Effector CD4-positive, alpha-beta T cell (primary cell): Measurements from ENCODE around the gene FANCI.
A peak's percentile ranks its signal among the peaks of the same experiment; 100 is the strongest.

Source experiments
- DNase-seq: peaks from one replicate; pipeline ENCODE4 v3.0.0-alpha.2; 2020

The FANCI gene

GRCh38 chr15:89308236-89308635 lies 64.5 kb downstream of the FANCI start:
- no peak for DNase-seq

GRCh38 chr15:89309993-89310392 lies 66.2 kb downstream of the FANCI start:
- DNase-seq: no peak

- no peak for DNase-seq
Measured at GRCh38 chr15:89315375-89315929, 71.7 kb downstream of the FANCI start.

- no peak for DNase-seq
Measured at GRCh38 chr15:89316504-89316903, 72.7 kb downstream of the FANCI start.

- DNase-seq: no peak
Measured at GRCh38 chr15:89317186-89317720, 73.5 kb downstream of the FANCI start.

GRCh38 chr15:89319678-89320077 lies 75.9 kb downstream of the FANCI start:
- no peak for DNase-seq

GRCh38 chr15:89320200-89320599 lies 76.4 kb downstream of the FANCI start:
- no peak for DNase-seq

GRCh38 chr15:89321521-89322410 lies 78.0 kb downstream of the FANCI start:
- DNase-seq: no peak

- no peak for DNase-seq
Measured at GRCh38 chr15:89322822-89323221, 79.0 kb downstream of the FANCI start.

- DNase-seq: no peak
Measured at GRCh38 chr15:89323825-89324224, 80.0 kb downstream of the FANCI start.

- no peak for DNase-seq
Measured at GRCh38 chr15:89325039-89325803, 81.4 kb downstream of the FANCI start.

- no peak for DNase-seq
Measured at GRCh38 chr15:89326316-89326715, 82.5 kb downstream of the FANCI start.

- DNase-seq: no peak
Measured at GRCh38 chr15:89327113-89327512, 83.3 kb downstream of the FANCI start.

- DNase-seq: no peak
Measured at GRCh38 chr15:89328398-89329254, 84.8 kb downstream of the FANCI start.

GRCh38 chr15:89329329-89330084 lies 85.7 kb downstream of the FANCI start:
- no peak for DNase-seq

- DNase-seq: no peak
Measured at GRCh38 chr15:89330119-89330518, 86.3 kb downstream of the FANCI start.

GRCh38 chr15:89330881-89331595 lies 87.3 kb downstream of the FANCI start:
- DNase-seq: no peak

GRCh38 chr15:89332446-89332845 lies 88.7 kb downstream of the FANCI start:
- DNase-seq: no peak

GRCh38 chr15:89333011-89333860 lies 89.5 kb downstream of the FANCI start:
- DNase-seq: peak; percentile 7

GRCh38 chr15:89333959-89334509 lies 90.3 kb downstream of the FANCI start:
- no peak for DNase-seq
